Aorta (tissue), 5 donors: Measurements from ENCODE around the gene GPR35. TPM values are rescaled to one million over a fixed set of nuclear protein-coding genes. Genes with fewer than 3 reads are reported as not detected.

Experiments
- ATAC-seq: fragments of 200-7000 bp; cut with Tn5 transposase; one replicate; pipeline ENCODE4 v1.9.1; 2022; ENCODE audit warnings: moderate library complexity; ENCODE audit not compliant: low FRiP score
- DNase-seq, 2 donors: peaks; one replicate each; pipeline ENCODE4 v3.0.0-alpha.2; 2020
- H3K27ac ChIP-seq, 2 donors: one replicate each; pipeline ENCODE4 v1.5.1; 2013; ENCODE audit warnings: low read length in 2 of 2, mild to moderate bottlenecking in 2 of 2, moderate library complexity in 2 of 2, control low read depth in 1 of 2, inconsistent platforms in 1 of 2, low read depth in 1 of 2
- H3K27me3 ChIP-seq, 2 donors: one replicate each; pipeline ENCODE4 v1.6.1; 2013; ENCODE audit warnings: control low read depth in 1 of 2, low read length in 1 of 2, mild to moderate bottlenecking in 1 of 2, moderate library complexity in 1 of 2; ENCODE audit not compliant: insufficient read depth in 2 of 2, control insufficient read depth in 1 of 2
- H3K36me3 ChIP-seq, 2 donors: one replicate each; pipeline ENCODE4 v1.6.1; 2013; ENCODE audit warnings: control low read depth in 1 of 2, low read length in 1 of 2, mild to moderate bottlenecking in 1 of 2; ENCODE audit not compliant: insufficient read depth in 2 of 2, control insufficient read depth in 1 of 2
- H3K4me1 ChIP-seq, 2 donors: one replicate each; pipeline ENCODE4 v1.6.1; 2013; ENCODE audit warnings: low read length in 2 of 2, control low read depth in 1 of 2, mild to moderate bottlenecking in 1 of 2, moderate library complexity in 1 of 2; ENCODE audit not compliant: insufficient read depth in 2 of 2, control insufficient read depth in 1 of 2
- H3K4me3 ChIP-seq, 2 donors: one replicate each; pipeline ENCODE4 v1.5.1; 2013; ENCODE audit warnings: low read length in 2 of 2, control low read depth in 1 of 2, mild to moderate bottlenecking in 1 of 2
- H3K9me3 ChIP-seq: one replicate; pipeline ENCODE4 v1.6.1; 2013; ENCODE audit warnings: mild to moderate bottlenecking, low read length; ENCODE audit not compliant: control insufficient read depth
- WGBS, 2 donors: extraction: QIAGEN DNeasy Blood & Tissue Kit; methylation state at CpG; one replicate each; pipeline ENCODE4 v1.1.7; 2013; 5-methylcytosine and 5-hydroxymethylcytosine counted together
- intact Hi-C, 2 donors: fragments of 100-400 bp; cut with DNase I; formaldehyde crosslinking; loops; one replicate each; pipeline versions ENCODE4 v1.14.2 to v1.15.0; 2022
- polyA plus RNA-seq, 2 donors: library from polyadenylated mRNA; stranded (reverse); fragments of 200-250 nt; gene quantifications; one replicate each; pipeline ENCODE4 v1.2.3, GENCODE V29; 2013
- total RNA-seq, 2 donors: library from RNA; stranded (reverse); fragmentation: NEBNext Ultra II Directional; extraction: Animal tissue kit (Norgen Biotek cat#: 25700); gene quantifications; one replicate each; pipeline ENCODE4 v1.2.1, GENCODE V29; 2021
- donor health status: healthy with polysubstance abuse.
- donor health status: Bipolar disorder and iron deficiency.
- donor health status: DM: no; HTN: no; CAD: no.
- donor health status: DM: no; HTN: no; CAD: no.
- donor health status: DM: yes; HTN: yes; CAD: no.

The GPR35 gene
- total and polyA plus RNA-seq, 4 donors, result 2.1 to 14.5 (median 7.0) TPM

DNA sequence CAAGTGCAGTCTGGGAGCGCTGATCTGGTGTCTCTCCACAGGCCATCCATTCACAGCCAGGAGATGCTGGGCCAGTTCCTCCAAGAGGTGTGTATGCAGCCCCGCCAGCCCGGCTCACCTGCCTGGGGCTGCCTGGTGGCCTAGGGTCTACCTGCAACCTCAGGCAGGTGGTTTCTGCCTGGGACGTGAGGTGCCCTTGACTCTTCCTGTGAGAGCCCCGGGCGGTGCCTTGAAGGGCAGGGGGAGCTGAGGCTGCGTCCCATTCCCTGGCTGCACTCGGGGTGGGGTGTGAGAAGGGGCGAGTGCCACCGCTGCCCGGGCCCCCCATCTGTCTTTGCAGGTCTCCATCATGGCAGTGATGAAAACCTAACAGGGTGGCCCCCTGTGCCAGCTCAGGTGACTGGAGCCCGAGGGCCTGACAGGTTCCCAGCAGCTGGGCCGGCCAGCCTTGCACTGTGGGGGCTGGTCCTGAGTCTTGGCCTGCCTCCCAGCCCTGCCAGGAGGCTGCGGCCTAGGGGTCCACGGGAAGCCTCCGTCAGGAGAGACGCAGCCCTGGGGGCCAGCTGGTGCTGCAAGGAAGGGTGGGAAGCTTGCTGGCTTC lies 26.9 kb upstream of the GPR35 start:
- peak; percentile 45 to 72 for DNase-seq
- no peak for ATAC-seq

DNA sequence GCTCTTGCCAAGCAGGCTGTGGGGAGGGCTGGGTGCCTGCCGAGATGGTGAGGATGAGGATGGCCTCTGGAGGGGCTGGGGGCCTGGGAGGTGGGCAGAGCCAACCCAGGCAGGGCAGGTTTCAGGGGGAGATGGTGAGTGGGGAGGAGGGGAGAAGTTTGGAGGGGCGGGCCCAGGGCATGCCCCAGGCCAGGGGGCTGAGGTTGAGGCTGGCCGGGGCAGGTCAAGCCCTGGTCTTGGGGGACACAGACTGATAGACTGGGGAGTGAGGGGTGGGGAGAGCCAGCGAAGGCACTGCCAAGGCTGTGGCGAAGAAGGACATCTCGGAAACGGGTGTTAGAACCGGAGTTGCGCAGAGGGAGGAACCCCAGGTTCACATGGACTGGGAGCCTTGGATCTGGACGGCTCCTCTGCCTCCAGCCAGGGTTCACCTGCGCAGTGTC lies 26.1 kb upstream of the GPR35 start:
- no peak for ATAC-seq
- Histone ChIP-seq H3K27ac (no peak overlapping the region), H3K9me3 (no peaks in the 10 kb centered on the region), H3K4me3 (no peak overlapping the region), H3K4me1 (no peaks in the 10 kb centered on the region), H3K36me3 (no peaks in the 10 kb centered on the region), H3K27me3 (no peaks in the 10 kb centered on the region)
- 95 to 96% methylated on average over 9 to 11 of the region's 11 CpGs for WGBS, 2 donors
- intact Hi-C loops, result no loop called here
- DNase-seq, result peak in 1 of 2 donors; percentile 59

More for the DNA sequence above, 26.9 kb upstream of the GPR35 start:
- no peaks in the 10 kb centered on the region for H3K36me3 ChIP-seq
- no peaks in the 10 kb centered on the region for H3K4me1 ChIP-seq
- H3K9me3 ChIP-seq, result no peaks in the 10 kb centered on the region
- H3K4me3 ChIP-seq, result no peak overlapping the region
- no peak overlapping the region for H3K27ac ChIP-seq
- WGBS, 2 donors, result 94 to 98% methylated on average over 17 of the region's 17 CpGs
- H3K27me3 ChIP-seq, result no peaks in the 10 kb centered on the region
- intact Hi-C loops, result no loop called here

DNA sequence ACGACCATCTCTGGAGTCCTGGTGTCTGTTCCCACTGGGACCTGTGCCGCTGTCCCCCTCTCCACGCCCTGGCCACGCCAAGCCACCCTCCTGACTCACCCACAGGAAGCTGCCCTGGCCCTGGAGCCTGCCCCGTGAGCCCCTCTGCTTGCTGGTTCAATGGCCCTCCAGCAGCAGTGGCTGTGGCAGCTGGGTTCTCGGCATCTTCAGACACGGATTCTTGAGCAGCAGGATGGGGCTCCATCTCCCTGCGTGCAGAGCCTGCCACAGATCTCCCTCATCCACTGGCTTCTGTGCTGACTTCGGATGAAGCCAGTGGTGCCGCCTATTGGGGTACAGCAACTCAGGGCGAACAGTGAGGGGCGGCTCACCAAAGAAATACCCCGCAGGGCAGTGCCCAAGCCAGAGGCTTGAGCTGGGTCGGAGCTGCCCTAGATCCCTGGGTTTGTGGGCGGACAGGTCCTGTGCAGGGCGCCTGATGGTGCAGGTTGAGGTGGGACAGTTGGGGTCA lies 24.8 kb upstream of the GPR35 start:
- no peak overlapping the region for H3K4me3 ChIP-seq
- ATAC-seq (no peak), DNase-seq (peak; percentile 39 to 55)
- intact Hi-C loops, result no loop called here
- 96 to 98% methylated on average over 16 of the region's 16 CpGs for WGBS, 2 donors
- no peaks in the 10 kb centered on the region for H3K9me3 ChIP-seq
- no peaks in the 10 kb centered on the region for H3K27me3 ChIP-seq
- no peaks in the 10 kb centered on the region for H3K36me3 ChIP-seq
- H3K27ac ChIP-seq, result no peak overlapping the region
- no peaks in the 10 kb centered on the region for H3K4me1 ChIP-seq

DNA sequence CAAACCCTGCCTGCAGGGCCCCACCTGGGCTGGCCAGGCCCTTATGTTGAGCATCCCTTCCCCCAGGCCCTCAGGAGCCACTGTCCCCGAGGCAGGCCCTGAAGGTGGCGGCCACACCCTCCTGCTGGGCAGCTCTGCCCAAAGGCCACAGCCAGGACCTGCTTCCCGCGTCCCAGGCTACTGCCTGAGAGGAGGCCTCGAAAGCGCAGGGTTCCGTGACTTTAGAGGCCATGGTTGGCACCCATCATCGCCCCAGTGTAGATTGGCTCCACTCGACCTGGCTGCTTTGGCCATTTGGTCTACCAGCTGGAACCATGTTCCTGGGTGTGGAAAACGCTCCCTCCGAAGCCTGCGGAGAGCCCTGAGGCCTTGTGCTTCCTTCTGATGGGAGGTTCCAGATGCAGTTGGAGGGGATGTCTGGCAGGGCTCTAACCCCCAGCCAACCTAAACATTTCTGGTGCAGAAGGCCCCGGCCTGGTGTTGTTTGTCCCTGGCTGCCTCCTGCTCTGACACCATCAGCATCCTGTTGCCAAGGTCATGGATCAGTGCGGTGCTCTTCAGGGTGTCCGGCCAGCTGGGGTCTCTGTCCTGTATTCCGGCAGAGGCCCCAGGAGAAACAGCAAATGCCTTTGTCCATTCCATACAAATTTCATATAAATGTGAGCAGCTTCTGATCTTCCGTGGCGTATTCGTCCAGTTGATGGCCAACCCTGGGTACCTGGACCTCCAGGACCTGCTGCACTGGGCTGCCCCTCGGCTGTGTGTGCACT lies 24.0 kb upstream of the GPR35 start:
- 34 to 36% methylated on average over 20 of the region's 20 CpGs for WGBS, 2 donors
- H3K36me3 ChIP-seq, result no peaks in the 10 kb centered on the region

DNA sequence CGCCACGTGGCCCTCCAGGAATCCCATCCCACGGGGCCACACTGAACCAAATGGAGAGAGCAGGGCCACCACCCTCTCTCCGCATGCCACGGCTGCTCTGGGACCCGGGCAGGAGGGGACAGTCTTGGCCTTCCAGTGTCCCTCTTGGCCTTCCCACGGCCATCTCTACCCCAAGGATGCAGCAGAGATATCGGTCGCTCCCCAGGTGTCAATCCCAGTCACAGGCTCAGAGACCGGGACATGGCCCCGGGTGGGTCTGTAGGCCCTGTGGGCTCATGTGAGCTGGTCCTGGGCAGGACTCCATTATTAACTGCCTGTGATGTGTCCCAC lies 23.5 kb upstream of the GPR35 start:
- no peak overlapping the region for H3K27ac ChIP-seq
- ATAC-seq (no peak), DNase-seq (peak; percentile 34 to 60)
- 94% methylated on average over 11 of the region's 11 CpGs for WGBS, 2 donors
- H3K9me3 ChIP-seq, result no peaks in the 10 kb centered on the region
- no peaks in the 10 kb centered on the region for H3K27me3 ChIP-seq
- no peaks in the 10 kb centered on the region for H3K36me3 ChIP-seq
- intact Hi-C loops, result no loop called here
- no peaks in the 10 kb centered on the region for H3K4me1 ChIP-seq
- H3K4me3 ChIP-seq, result no peak overlapping the region

More for the DNA sequence above, 24.0 kb upstream of the GPR35 start:
- Histone ChIP-seq H3K4me3 (no peak overlapping the region), H3K4me1 (no peaks in the 10 kb centered on the region), H3K27me3 (no peaks in the 10 kb centered on the region), H3K9me3 (no peaks in the 10 kb centered on the region), H3K27ac (no peak overlapping the region)
- ATAC-seq, result no peak
- peak; percentile 41 to 75 for DNase-seq
- intact Hi-C loops, result no loop called here

DNA sequence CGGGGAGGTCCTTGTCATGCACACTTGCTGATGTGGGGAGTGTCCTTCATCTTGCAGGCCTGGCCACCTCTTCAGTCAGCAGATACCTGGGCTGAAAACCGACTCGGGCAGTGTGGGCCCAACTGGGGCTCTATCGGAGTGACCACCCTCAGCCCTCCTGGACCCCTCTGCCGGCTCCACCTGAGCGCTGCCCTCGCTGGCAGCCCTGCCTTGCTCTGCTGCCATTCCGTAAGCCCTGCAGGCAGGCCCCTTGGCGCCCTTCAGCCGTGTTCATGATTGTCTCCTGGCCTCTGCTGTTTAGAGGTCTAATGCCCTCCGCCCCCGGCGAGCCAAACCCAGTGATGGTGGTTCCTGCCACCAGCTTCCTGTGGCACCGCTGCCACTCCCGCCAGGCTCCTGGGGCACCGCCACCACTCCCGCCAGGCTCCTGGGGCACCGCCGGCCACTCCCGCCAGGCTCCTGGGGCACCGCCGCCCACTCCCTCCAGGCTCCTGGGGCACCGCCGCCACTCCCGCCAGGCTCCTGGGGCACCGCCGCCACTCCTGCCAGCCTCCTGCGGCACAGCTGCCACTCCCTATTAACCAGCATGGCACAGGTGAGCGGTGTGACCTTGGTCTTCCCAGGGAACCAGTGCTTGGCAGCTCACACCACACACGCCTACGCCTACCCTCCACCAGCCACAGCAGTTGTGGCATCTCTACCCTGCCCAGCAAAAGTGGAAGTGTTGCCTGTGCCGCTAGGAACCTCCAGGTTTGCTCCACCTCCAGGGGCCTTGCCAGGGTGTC lies 22.8 kb upstream of the GPR35 start:
- no peak overlapping the region for H3K4me3 ChIP-seq
- peak; percentile 38 to 72 for DNase-seq
- intact Hi-C loops, result no loop called here
- H3K4me1 ChIP-seq, result no peaks in the 10 kb centered on the region
- 91 to 92% methylated on average over 28 to 32 of the region's 32 CpGs for WGBS, 2 donors
- no peak for ATAC-seq
- no peaks in the 10 kb centered on the region for H3K27me3 ChIP-seq
- no peaks in the 10 kb centered on the region for H3K9me3 ChIP-seq
- no peaks in the 10 kb centered on the region for H3K36me3 ChIP-seq
- H3K27ac ChIP-seq, result no peak overlapping the region

DNA sequence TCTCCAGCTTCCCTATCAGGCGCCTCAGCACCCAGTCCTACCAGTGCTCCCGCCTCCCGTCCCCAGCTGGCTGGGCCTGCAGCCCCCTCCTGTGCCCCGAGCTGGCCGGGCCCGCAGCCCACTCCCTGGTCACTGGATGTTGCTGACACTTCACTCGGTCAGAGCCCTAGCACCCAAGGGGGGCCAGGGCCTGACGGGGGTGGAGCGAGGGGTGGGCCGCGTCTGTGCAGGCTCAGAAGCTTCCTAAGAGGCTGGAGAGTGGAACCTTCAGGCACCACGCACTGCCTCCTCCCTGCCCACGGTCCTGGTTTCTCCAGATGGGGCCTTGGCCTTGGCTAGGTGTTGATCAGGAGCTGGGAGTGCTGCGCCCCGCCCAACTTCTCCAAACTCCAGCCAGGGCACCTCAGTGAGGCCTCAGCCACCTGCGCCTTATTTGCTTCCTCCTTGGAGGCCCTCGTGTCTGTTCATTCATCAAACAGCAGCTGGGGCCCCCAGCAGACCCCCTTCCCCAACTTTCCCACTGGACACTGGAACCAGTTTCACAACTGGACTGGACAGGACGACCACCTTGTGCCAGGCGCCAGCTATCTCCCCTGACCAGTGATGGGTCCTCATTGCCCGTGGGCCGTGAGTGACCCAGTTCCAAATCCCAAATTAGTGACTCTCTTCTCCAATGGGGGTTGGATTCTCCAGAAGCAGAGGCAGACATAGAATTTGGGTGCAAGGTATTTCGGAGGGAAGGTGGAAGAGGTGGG lies 22.0 kb upstream of the GPR35 start:
- no peak for ATAC-seq
- intact Hi-C loops, result no loop called here
- 92 to 93% methylated on average over 22 of the region's 22 CpGs for WGBS, 2 donors
- H3K9me3 ChIP-seq, result no peaks in the 10 kb centered on the region
- no peaks in the 10 kb centered on the region for H3K27me3 ChIP-seq
- H3K4me3 ChIP-seq, result no peak overlapping the region
- no peak overlapping the region for H3K27ac ChIP-seq
- H3K4me1 ChIP-seq, result no peaks in the 10 kb centered on the region
- H3K36me3 ChIP-seq, result no peaks in the 10 kb centered on the region
- peak; percentile 35 to 67 for DNase-seq

DNA sequence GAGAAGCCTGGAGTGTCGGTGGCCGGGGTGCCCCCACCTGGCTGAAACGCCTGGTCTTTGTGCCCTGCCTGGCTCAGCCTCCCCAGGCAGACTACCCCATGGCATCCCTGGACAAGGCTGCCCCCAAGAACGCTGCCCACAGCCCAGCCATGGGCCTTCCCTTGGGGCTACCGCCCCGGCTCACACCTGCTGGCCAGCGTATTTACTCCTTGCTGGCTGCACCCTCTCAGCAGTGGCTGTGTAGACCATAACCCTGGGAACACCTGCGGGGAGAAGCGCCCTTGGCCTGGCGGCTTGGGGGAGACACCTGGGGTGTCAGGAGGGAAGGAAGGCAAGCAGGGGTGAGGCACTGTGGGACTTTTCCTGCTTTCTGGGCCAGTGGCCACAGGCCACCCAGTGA lies 21.4 kb upstream of the GPR35 start:
- no peaks in the 10 kb centered on the region for H3K9me3 ChIP-seq
- intact Hi-C loops, result no loop called here
- H3K4me1 ChIP-seq, result no peaks in the 10 kb centered on the region
- ATAC-seq (no peak), DNase-seq (peak; percentile 38 to 69)
- WGBS, 2 donors, result 91 to 93% methylated on average over 10 of the region's 10 CpGs
- no peaks in the 10 kb centered on the region for H3K27me3 ChIP-seq
- no peak overlapping the region for H3K27ac ChIP-seq
- H3K36me3 ChIP-seq, result no peaks in the 10 kb centered on the region
- H3K4me3 ChIP-seq, result no peak overlapping the region
